Measurements from ENCODE around the gene S100A5. TPM values are rescaled to one million over a fixed set of nuclear protein-coding genes. Genes with fewer than 3 reads are reported as not detected.
A peak's percentile ranks its signal among the peaks of the same experiment; 100 is the strongest.

S100A5 gene
- total RNA-seq, 4 donors from 2014 or later = not detected

GRCh38 chr1:153509036-153509435 is 31.7 kb downstream of the S100A5 start:
- no peak for ATAC-seq
- in situ Hi-C loops (cut with MboI; ENCODE audit: low sequenced_read_pairs in 4 of 4) (loop anchor here in 1 of 4 donors (25.0 kb wide), 1 partner anchor 478 kb away; the partner anchor contains the start of genes JTB, RAB13 and RPS27), intact Hi-C loops (cut with DNase I; ENCODE audit: low total_unique reads) (no loop called here)
- TF ChIP-seq POLR2A (IDR thresholded peaks at IDR 0.05) (no peak), CTCF (IDR thresholded peaks at IDR 0.05 in 4 of 5, conservative IDR thresholded peaks at IDR 0.05 in 1 of 5) (no peak)
- no peak for DNase-seq
- H3K4me3 ChIP-seq = no peak overlapping the region
- no peaks in the 10 kb centered on the region for H3K27me3 ChIP-seq
- no peak overlapping the region for H3K27ac ChIP-seq
- H3K36me3 ChIP-seq = no peaks in the 10 kb centered on the region
- H3K4me1 ChIP-seq = peaks cover 19 to 26% of the 10 kb centered on the region in 2 donors
- no peaks in the 10 kb centered on the region for H3K9me3 ChIP-seq

DNA sequence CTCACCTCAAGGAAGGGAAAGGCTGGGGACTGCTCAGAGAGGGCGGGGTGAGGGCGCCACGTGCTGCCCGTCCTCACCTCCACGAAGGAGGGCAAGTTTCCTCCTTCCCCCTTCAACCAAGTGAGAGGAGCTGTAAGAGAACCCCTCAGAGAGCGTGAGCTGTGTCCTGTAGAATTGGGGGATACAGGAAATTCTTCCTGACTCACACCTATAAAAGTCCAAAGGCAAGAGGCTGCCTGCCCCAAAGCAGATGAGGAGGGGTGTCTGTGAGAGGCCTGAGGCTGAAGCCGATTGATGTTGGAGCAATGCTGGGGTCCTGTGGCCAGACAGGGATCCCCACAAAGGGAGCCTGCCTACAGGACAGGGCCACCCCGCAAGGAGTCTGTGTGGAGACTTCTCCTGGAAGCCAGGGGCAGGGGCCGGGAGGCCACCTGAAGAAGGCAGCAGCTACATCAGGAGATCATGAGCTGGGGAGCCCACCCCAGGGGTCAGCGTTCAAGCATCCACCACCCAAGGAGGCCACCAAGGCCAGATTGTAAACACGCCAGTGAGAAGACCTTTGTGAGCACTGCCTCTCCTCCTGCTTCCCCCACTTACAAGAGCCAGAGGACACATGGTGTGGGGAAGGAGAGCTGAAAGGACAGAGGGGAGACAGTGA is 32.7 kb downstream of the S100A5 start:
- DNase-seq (no peak), ATAC-seq (no peak)
- in situ Hi-C loops (cut with MboI; ENCODE audit: low sequenced_read_pairs in 4 of 4) = loop anchor here in 1 of 4 donors (25.0 kb wide), 1 partner anchor 479 kb away; the partner anchor contains the start of genes JTB, RAB13 and RPS27
- no peaks in the 10 kb centered on the region for H3K36me3 ChIP-seq
- H3K9me3 ChIP-seq = no peaks in the 10 kb centered on the region
- peaks cover 19 to 26% of the 10 kb centered on the region in 2 donors for H3K4me1 ChIP-seq
- peak overlapping the region; percentile 69 to 78 (median 74) for H3K27ac ChIP-seq
- intact Hi-C loops (cut with DNase I; ENCODE audit: low total_unique reads) = no loop called here
- no peak for TF ChIP-seq POLR2A (IDR thresholded peaks at IDR 0.05)
- no peak for TF ChIP-seq CTCF (IDR thresholded peaks at IDR 0.05 in 4 of 5, conservative IDR thresholded peaks at IDR 0.05 in 1 of 5)
- no peaks in the 10 kb centered on the region for H3K27me3 ChIP-seq
- H3K4me3 ChIP-seq = no peak overlapping the region

DNA sequence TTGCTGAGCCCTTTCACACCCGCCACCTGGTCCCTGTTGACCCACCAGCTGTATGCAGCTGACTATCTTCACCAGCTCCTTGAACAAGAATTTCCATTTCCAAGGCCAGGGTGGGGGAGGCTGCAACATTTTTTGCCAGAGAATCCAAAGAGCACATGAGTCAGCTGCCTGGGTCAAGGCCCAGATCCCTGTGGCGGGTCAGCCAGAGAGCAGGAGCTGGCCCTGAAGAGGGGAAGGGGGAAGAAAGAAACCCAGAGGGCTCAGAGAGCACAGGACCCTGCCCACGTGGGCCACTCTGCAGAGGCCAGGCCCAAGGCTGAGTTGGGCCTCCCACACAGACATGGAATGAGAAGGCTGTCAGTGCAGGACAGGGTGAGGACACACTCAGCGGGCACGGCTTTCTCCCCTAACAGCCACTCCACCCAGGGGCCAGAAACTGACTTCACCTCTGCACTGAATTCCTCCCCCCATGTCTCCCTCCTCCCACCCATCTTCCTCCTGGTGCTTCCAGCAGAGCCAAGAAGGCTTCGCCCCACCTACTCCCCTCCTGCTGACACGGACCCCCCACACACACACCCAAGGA is 33.8 kb downstream of the S100A5 start:
- Histone ChIP-seq H3K27me3 (no peaks in the 10 kb centered on the region), H3K27ac (peak overlapping the region; percentile 69 to 78 (median 74)), H3K36me3 (no peaks in the 10 kb centered on the region), H3K4me3 (no peak overlapping the region), H3K4me1 (peaks cover 19 to 26% of the 10 kb centered on the region in 2 donors), H3K9me3 (no peaks in the 10 kb centered on the region)
- DNase-seq (peak; percentile 85 to 94), ATAC-seq (peak; percentile 90 to 91)
- intact Hi-C loops (cut with DNase I; ENCODE audit: low total_unique reads) (no loop called here), in situ Hi-C loops (cut with MboI; ENCODE audit: low sequenced_read_pairs in 4 of 4) (loop anchor here in 1 of 4 donors (25.0 kb wide), 1 partner anchor 480 kb away; the partner anchor contains the start of genes JTB, RAB13 and RPS27)
- no peak for TF ChIP-seq CTCF (IDR thresholded peaks at IDR 0.05 in 4 of 5, conservative IDR thresholded peaks at IDR 0.05 in 1 of 5)
- no peak for TF ChIP-seq POLR2A (IDR thresholded peaks at IDR 0.05)

DNA sequence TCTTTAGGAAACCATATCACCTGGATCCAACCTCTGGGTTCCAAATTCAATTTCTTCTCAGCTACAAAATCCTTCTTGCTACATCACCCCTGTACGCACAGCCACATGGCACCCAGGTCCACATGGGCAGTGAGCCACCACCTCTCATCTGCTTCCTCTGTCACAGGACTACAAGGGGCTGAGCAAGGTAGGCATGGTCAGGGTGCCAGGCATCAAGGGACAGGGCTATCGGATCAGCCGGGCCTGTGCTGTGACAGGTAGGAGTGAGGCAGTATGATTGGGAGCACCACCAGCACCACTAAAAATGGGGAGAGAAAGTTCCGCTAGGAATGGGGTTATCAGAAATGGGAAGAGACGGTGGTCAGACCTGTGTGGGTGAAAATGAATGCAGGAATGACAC is 34.3 kb downstream of the S100A5 start:
- no peaks in the 10 kb centered on the region for H3K27me3 ChIP-seq
- in situ Hi-C loops (cut with MboI; ENCODE audit: low sequenced_read_pairs in 4 of 4) = loop anchor here in 1 of 4 donors (25.0 kb wide), 1 partner anchor 481 kb away; the partner anchor contains the start of genes JTB, RAB13 and RPS27
- peaks cover 19 to 26% of the 10 kb centered on the region in 2 donors for H3K4me1 ChIP-seq
- intact Hi-C loops (cut with DNase I; ENCODE audit: low total_unique reads) = no loop called here
- DNase-seq (no peak), ATAC-seq (no peak)
- no peaks in the 10 kb centered on the region for H3K36me3 ChIP-seq
- TF ChIP-seq POLR2A (IDR thresholded peaks at IDR 0.05) (no peak), CTCF (IDR thresholded peaks at IDR 0.05 in 4 of 5, conservative IDR thresholded peaks at IDR 0.05 in 1 of 5) (no peak)
- H3K27ac ChIP-seq = peak overlapping the region; percentile 69 to 78 (median 74)
- no peak overlapping the region for H3K4me3 ChIP-seq
- no peaks in the 10 kb centered on the region for H3K9me3 ChIP-seq

Measured in gastrocnemius medialis (tissue), 4 donors.